ENCODE results near the gene HMCN2. TPM values are rescaled to one million over a fixed set of nuclear protein-coding genes. Genes with fewer than 3 reads are reported as not detected.

HMCN2 gene
- total RNA-seq, 2 experiments from 2014 or later = not detected

GRCh38 chr9:130319300-130319699, 53.7 kb downstream of the HMCN2 start:
- no TSS peak for BruUV-seq (replicated peaks)
- H4K20me1 ChIP-seq (ENCODE audit: insufficient read depth, low read length) = no peaks in the 10 kb centered on the region
- H3K36me3 ChIP-seq (ENCODE audit: insufficient read depth, low read length) = no peaks in the 10 kb centered on the region
- no peaks in the 10 kb centered on the region for H3K9me2 ChIP-seq (ENCODE audit: insufficient read depth, low read length)
- ChIA-PET CTCF (ENCODE audit: unreplicated experiment) (no interaction called here), POLR2A (no interaction called here)
- no peak overlapping the region for H3K4me3 ChIP-seq (ENCODE audit: low read depth, low read length, poor library complexity, severe bottlenecking)
- no peak overlapping the region for H3K27ac ChIP-seq (ENCODE audit: low read depth, low read length, poor library complexity, severe bottlenecking)
- no peaks in the 10 kb centered on the region for H3K4me1 ChIP-seq (ENCODE audit: insufficient read depth, low read length, poor library complexity, severe bottlenecking)
- H3K9me3 ChIP-seq (ENCODE audit: low read length) = no peaks in the 10 kb centered on the region
- H3K79me2 ChIP-seq (ENCODE audit: insufficient read depth, low read depth, low read length) = no peaks in the 10 kb centered on the region
- intact Hi-C loops (cut with micrococcal nuclease; ENCODE audit: unreplicated experiment) = no loop called here
- TF ChIP-seq EZH2phosphoT487 (IDR thresholded peaks at IDR 0.05; ENCODE audit: borderline replicate concordance, low read depth, low read length) (no peak), CTCF (conservative IDR thresholded peaks at IDR 0.05; ENCODE audit: low read length) (no peak)
- no peak for DNase-seq (ENCODE audit: low spot score)
- H3K4me2 ChIP-seq (ENCODE audit: low read length) = no peak overlapping the region
- no peak overlapping the region for H2AFZ ChIP-seq (ENCODE audit: low read length)

GRCh38 chr9:130319944-130320712, 54.6 kb downstream of the HMCN2 start:
- H3K79me2 ChIP-seq (ENCODE audit: insufficient read depth, low read depth, low read length) = no peaks in the 10 kb centered on the region
- ChIA-PET CTCF (ENCODE audit: unreplicated experiment) (no interaction called here), POLR2A (no interaction called here)
- no peak overlapping the region for H2AFZ ChIP-seq (ENCODE audit: low read length)
- H3K9me2 ChIP-seq (ENCODE audit: insufficient read depth, low read length) = no peaks in the 10 kb centered on the region
- no peaks in the 10 kb centered on the region for H3K36me3 ChIP-seq (ENCODE audit: insufficient read depth, low read length)
- H3K4me3 ChIP-seq (ENCODE audit: low read depth, low read length, poor library complexity, severe bottlenecking) = no peak overlapping the region
- no peaks in the 10 kb centered on the region for H3K4me1 ChIP-seq (ENCODE audit: insufficient read depth, low read length, poor library complexity, severe bottlenecking)
- intact Hi-C loops (cut with micrococcal nuclease; ENCODE audit: unreplicated experiment) = no loop called here
- H3K27ac ChIP-seq (ENCODE audit: low read depth, low read length, poor library complexity, severe bottlenecking) = no peak overlapping the region
- H4K20me1 ChIP-seq (ENCODE audit: insufficient read depth, low read length) = no peaks in the 10 kb centered on the region
- no peak overlapping the region for H3K4me2 ChIP-seq (ENCODE audit: low read length)
- no peaks in the 10 kb centered on the region for H3K9me3 ChIP-seq (ENCODE audit: low read length)
- DNase-seq (ENCODE audit: low spot score) = no peak
- BruUV-seq (replicated peaks) = no TSS peak
- no peak for TF ChIP-seq EZH2phosphoT487 (IDR thresholded peaks at IDR 0.05; ENCODE audit: borderline replicate concordance, low read depth, low read length)
- TF ChIP-seq CTCF (conservative IDR thresholded peaks at IDR 0.05; ENCODE audit: low read length) = no peak

- no peak for TF ChIP-seq CTCF (conservative IDR thresholded peaks at IDR 0.05; ENCODE audit: low read length)
- TF ChIP-seq EZH2phosphoT487 (IDR thresholded peaks at IDR 0.05; ENCODE audit: borderline replicate concordance, low read depth, low read length) = no peak
- POLR2A ChIA-PET = no interaction called here
- H3K4me2 ChIP-seq (ENCODE audit: low read length) = no peak overlapping the region
Measured at GRCh38 chr9:130320723-130321481, 55.3 kb downstream of the HMCN2 start.

More at GRCh38 chr9:130320723-130321481, 55.3 kb downstream of the HMCN2 start:
- CTCF ChIA-PET (ENCODE audit: unreplicated experiment) = no interaction called here
- Histone ChIP-seq H3K4me1 (ENCODE audit: insufficient read depth, low read length, poor library complexity, severe bottlenecking) (no peaks in the 10 kb centered on the region), H3K4me3 (ENCODE audit: low read depth, low read length, poor library complexity, severe bottlenecking) (no peak overlapping the region), H3K79me2 (ENCODE audit: insufficient read depth, low read depth, low read length) (no peaks in the 10 kb centered on the region), H3K9me3 (ENCODE audit: low read length) (no peaks in the 10 kb centered on the region), H2AFZ (ENCODE audit: low read length) (no peak overlapping the region), H3K9me2 (ENCODE audit: insufficient read depth, low read length) (no peaks in the 10 kb centered on the region), H4K20me1 (ENCODE audit: insufficient read depth, low read length) (no peaks in the 10 kb centered on the region), H3K27ac (ENCODE audit: low read depth, low read length, poor library complexity, severe bottlenecking) (no peak overlapping the region), H3K36me3 (ENCODE audit: insufficient read depth, low read length) (no peaks in the 10 kb centered on the region)
- BruUV-seq (replicated peaks) = no TSS peak
- DNase-seq (ENCODE audit: low spot score) = no peak
- intact Hi-C loops (cut with micrococcal nuclease; ENCODE audit: unreplicated experiment) = no loop called here

Measured in OCI-LY7 (cell line).